ENCODE data around the gene CPM. TPM values are rescaled to one million over a fixed set of nuclear protein-coding genes. Genes with fewer than 3 reads are reported as not detected.
"Not testable (repeated sequence)": the region's sequence is repeated elsewhere in the genome, so short reads cannot be mapped to it uniquely, and the experiment has no call there.

Gene CPM
- polyA plus RNA-seq, 1 experiment, result 5.4 TPM

- H3K9me3 ChIP-seq (ENCODE audit: control insufficient read depth, insufficient read depth, low read length), result no peaks in the 10 kb centered on the region
- CTCF ChIA-PET, result interaction anchor here (1.0 to 5.7 kb wide), 2 partner anchors 12 to 14 kb away, joined by 3 to 41 read pairs; no protein-coding TSS in a partner anchor
- H3K27ac ChIP-seq (ENCODE audit: low read depth, low read length), result no peak overlapping the region
- H3K27me3 ChIP-seq (ENCODE audit: control insufficient read depth, insufficient read depth, low read length), result no peaks in the 10 kb centered on the region
- TF ChIP-seq, protein P1, sequence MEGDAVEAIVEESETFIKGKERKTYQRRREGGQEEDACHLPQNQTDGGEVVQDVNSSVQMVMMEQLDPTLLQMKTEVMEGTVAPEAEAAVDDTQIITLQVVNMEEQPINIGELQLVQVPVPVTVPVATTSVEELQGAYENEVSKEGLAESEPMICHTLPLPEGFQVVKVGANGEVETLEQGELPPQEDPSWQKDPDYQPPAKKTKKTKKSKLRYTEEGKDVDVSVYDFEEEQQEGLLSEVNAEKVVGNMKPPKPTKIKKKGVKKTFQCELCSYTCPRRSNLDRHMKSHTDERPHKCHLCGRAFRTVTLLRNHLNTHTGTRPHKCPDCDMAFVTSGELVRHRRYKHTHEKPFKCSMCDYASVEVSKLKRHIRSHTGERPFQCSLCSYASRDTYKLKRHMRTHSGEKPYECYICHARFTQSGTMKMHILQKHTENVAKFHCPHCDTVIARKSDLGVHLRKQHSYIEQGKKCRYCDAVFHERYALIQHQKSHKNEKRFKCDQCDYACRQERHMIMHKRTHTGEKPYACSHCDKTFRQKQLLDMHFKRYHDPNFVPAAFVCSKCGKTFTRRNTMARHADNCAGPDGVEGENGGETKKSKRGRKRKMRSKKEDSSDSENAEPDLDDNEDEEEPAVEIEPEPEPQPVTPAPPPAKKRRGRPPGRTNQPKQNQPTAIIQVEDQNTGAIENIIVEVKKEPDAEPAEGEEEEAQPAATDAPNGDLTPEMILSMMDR (IDR thresholded peaks at IDR 0.05; ENCODE audit: low read depth, low read length), result no peak
- DNase-seq (ENCODE audit: low read depth, low spot score), result no peak
- no peak overlapping the region for H3K4me3 ChIP-seq (ENCODE audit: low read depth, low read length)
- POLR2A ChIA-PET, result interaction anchor here (1.6 kb wide), 1 partner anchor 12 kb away, joined by 4 read pairs; no protein-coding TSS in a partner anchor
Measured at GRCh38 chr12:68842123-68842522, 90.8 kb downstream of the CPM start.

DNA sequence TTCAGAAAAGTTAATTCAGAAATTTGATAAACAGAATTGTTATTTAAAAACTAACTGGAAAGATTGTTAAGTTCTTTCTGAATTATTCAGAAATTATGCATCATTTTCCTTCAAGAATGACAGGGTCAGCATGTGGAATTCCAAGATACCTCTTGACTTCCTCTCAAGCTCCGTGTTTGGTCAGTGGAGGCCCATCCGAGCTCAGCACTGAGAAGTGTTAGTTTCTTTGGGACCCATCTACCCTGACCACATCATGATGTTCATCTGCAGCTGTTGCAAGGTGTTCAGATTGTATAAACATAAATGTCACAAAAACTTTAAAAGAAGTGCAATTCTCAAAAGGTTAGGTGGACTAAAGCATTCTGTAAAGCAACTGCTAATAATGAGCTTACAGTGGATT, 91.3 kb downstream of the CPM start:
- Histone ChIP-seq H3K27ac (ENCODE audit: low read depth, low read length) (no peak overlapping the region), H3K27me3 (ENCODE audit: control insufficient read depth, insufficient read depth, low read length) (no peaks in the 10 kb centered on the region), H3K4me3 (ENCODE audit: low read depth, low read length) (no peak overlapping the region), H3K9me3 (ENCODE audit: control insufficient read depth, insufficient read depth, low read length) (no peaks in the 10 kb centered on the region)
- no peak for DNase-seq (ENCODE audit: low read depth, low spot score)
- CTCF ChIA-PET, result interaction anchor here (1.0 to 5.7 kb wide), 2 partner anchors 11 to 14 kb away, joined by 3 to 41 read pairs; no protein-coding TSS in a partner anchor
- POLR2A ChIA-PET, result interaction anchor here (1.6 kb wide), 1 partner anchor 11 kb away, joined by 4 read pairs; no protein-coding TSS in a partner anchor
- TF ChIP-seq, protein P1 (IDR thresholded peaks at IDR 0.05; ENCODE audit: low read depth, low read length), result no peak

DNA sequence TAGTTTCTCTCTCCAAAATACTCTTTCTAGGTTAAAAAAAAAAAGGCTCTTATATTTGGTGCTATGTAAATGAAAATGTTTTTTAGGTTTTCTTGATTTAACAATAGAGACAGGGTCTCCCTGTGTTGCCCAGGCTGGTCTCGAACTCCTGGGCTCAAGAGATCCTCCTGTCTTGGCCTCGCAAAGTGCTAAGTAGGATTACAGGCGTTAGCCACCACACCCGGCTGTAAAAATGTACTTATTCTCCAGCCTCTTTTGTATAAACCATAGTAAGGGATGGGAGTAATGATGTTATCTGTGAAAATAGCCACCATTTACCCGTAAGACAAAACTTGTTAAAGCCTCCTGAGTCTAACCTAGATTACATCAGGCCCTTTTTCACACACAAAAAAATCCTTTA, 91.8 kb downstream of the CPM start:
- H3K9me3 ChIP-seq (ENCODE audit: control insufficient read depth, insufficient read depth, low read length); DNase-seq (ENCODE audit: low read depth, low spot score); H3K27me3 ChIP-seq (ENCODE audit: control insufficient read depth, insufficient read depth, low read length); H3K4me3 ChIP-seq (ENCODE audit: low read depth, low read length); H3K27ac ChIP-seq (ENCODE audit: low read depth, low read length): not testable (repeated sequence)
- CTCF ChIA-PET, result interaction anchor here (0.7 kb wide), 1 partner anchor 11 kb away, joined by 4 read pairs; no protein-coding TSS in a partner anchor
- POLR2A ChIA-PET, result interaction anchor here (1.6 kb wide), 1 partner anchor 11 kb away, joined by 4 read pairs; no protein-coding TSS in a partner anchor

GRCh38 chr12:68839183-68840147, 93.5 kb downstream of the CPM start:
- no peaks in the 10 kb centered on the region for H3K27me3 ChIP-seq (ENCODE audit: control insufficient read depth, insufficient read depth, low read length)
- ChIA-PET POLR2A (interaction anchor here (0.7 kb wide), 1 partner anchor 52 kb away, joined by 3 read pairs; no protein-coding TSS in a partner anchor), CTCF (interaction anchor here (1.0 to 1.5 kb wide), 2 partner anchors 9 to 317 kb away, joined by 3 to 6 read pairs; no protein-coding TSS in a partner anchor)
- H3K27ac ChIP-seq (ENCODE audit: low read depth, low read length), result no peak overlapping the region
- no peaks in the 10 kb centered on the region for H3K9me3 ChIP-seq (ENCODE audit: control insufficient read depth, insufficient read depth, low read length)
- no peak overlapping the region for H3K4me3 ChIP-seq (ENCODE audit: low read depth, low read length)
- TF ChIP-seq, protein P1 (IDR thresholded peaks at IDR 0.05; ENCODE audit: low read depth, low read length), result no peak
- DNase-seq (ENCODE audit: low read depth, low spot score), result no peak

GRCh38 chr12:68838046-68838886, 94.7 kb downstream of the CPM start:
- POLR2A ChIA-PET, result no interaction called here
- TF ChIP-seq, protein P1 (IDR thresholded peaks at IDR 0.05; ENCODE audit: low read depth, low read length), result no peak
- Histone ChIP-seq H3K9me3 (ENCODE audit: control insufficient read depth, insufficient read depth, low read length) (no peaks in the 10 kb centered on the region), H3K27me3 (ENCODE audit: control insufficient read depth, insufficient read depth, low read length) (no peaks in the 10 kb centered on the region), H3K4me3 (ENCODE audit: low read depth, low read length) (no peak overlapping the region), H3K27ac (ENCODE audit: low read depth, low read length) (no peak overlapping the region)
- CTCF ChIA-PET, result no interaction called here
- no peak for DNase-seq (ENCODE audit: low read depth, low spot score)
